HL-60/S4 treated with retinoic acid at 250 ng/mL for 4 days and 3 days (cell line): ENCODE measurements around the gene KLRC4.
"Not testable (repeated sequence)": the region's sequence is repeated elsewhere in the genome, so short reads cannot be mapped to it uniquely, and the experiment has no call there.

Source experiments
- in situ Hi-C: fragments of 300-500 bp; cut with MboI; formaldehyde crosslinking; loops from 2 replicates; pipeline ENCODE4 v1.7.0; 2022; ENCODE audit warnings: low sequenced_read_pairs

Gene KLRC4

DNA sequence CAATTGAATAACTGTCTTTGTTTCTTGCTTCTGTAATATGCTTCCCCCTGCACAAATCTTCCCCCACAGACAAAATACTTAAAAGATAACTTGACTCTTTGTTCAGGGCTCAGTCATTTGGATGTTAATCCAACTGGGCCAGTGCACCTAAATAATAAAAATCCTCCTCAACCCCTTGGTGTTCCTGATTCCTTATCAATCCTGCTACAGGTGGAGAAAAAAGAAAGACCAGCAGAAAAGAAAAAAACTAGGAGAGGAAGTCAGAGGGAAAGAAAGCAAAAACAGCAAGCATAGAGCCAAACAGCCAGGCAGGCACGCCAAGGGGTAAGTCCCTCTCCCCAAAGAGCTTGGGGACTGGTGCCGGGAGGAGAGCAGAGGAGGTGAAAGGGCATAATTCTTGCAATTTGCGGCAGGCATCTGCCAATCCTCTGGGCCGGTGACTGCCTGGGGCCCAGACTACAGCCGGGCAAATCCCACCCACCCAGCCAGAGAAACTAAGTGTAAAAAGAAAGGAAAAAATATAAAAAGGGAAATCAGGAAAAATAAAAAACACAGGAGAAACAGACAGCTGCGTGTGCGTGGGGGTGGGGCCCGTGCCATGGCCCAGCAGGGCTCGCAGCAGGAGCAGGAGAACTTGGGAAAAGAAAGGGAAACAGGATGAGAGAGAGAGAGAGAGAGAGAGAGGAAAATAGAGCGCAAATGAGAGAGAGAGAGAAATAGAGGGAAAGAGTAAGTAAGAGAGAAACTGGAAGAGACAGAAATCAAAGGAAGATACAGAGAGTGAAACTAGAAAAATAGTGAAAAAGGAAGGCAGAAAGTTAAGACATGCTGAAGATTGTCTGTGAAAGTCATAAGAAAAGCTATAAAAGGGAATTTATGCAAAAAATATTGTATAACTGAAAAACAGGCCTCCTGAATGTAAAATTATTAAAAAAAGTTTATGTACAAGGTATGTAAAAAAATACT lies 41.1 kb downstream of the KLRC4 start:
- in situ Hi-C loops: no loop called here

DNA sequence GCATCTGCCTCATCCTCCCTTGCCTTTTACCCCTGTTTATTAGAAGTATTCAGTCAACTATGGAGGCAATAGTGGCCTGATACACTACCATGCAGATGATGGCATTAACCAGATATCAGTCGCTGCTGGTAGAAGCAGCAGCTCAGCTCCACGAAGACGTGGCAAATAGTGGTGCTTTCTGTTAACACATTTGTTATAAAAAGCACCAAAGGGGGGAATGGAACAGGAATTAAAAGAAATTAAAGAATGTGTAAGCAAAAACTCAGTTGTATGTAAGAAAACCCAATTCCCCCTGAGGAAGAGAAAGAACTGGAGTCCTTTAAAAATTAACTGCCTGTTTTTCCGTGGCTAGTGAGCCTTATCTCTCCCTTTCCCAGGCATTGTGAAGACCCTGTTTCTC lies 41.8 kb downstream of the KLRC4 start:
- in situ Hi-C loops: not testable (repeated sequence)

DNA sequence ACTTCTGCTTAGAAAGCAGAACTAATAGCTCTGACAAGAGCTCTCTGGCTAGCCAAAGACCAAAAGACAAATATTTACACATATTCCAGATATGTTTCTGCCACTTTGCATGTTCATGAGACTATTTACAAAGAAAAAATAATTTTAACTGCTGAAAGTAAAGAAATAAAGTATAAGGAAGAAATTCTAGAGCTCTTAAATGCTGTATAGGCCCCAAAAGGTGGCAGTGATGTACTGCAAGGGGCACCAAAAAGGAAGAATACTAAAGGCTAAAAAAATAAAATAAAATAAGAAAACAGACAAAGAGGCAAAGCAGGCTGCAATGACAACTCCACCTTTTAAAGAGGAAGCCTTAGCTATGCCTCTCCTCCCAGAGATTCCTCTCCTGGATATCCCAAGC lies 42.7 kb downstream of the KLRC4 start:
- in situ Hi-C loops: no loop called here

DNA sequence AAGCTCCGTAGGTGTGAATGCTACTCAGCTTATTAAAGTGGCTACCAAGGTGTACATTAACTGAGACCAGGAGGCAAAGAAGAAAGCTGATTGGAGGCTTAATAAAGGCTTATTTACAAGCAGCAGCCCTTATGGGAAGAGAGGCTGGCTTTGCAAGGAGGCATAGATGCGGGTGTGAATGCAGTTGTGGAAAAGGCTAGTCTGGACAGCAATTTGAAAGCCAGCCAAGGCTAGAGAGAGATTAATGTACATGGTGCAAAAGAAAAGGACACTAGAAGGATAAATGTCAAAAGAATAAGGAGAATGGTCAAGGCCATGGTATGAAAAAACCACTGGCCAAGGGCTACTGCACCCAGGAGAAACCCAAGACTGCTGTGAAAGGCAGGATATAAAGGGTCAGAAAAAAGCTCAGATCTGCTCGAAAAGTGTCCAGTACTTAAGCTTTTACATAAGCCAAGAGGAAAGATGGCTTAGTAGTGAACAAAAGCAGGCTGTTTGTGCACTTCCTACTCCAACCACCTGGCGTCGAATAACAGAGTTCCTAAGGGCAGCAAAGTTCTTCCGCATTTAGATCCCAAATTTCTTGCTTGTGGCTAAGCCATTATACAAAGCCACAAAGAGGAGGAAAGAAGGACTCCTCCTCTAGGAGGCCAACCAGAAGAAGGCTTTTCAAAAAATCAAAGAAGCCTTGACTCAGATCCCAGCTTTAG lies 43.7 kb downstream of the KLRC4 start:
- in situ Hi-C loops: no loop called here

DNA sequence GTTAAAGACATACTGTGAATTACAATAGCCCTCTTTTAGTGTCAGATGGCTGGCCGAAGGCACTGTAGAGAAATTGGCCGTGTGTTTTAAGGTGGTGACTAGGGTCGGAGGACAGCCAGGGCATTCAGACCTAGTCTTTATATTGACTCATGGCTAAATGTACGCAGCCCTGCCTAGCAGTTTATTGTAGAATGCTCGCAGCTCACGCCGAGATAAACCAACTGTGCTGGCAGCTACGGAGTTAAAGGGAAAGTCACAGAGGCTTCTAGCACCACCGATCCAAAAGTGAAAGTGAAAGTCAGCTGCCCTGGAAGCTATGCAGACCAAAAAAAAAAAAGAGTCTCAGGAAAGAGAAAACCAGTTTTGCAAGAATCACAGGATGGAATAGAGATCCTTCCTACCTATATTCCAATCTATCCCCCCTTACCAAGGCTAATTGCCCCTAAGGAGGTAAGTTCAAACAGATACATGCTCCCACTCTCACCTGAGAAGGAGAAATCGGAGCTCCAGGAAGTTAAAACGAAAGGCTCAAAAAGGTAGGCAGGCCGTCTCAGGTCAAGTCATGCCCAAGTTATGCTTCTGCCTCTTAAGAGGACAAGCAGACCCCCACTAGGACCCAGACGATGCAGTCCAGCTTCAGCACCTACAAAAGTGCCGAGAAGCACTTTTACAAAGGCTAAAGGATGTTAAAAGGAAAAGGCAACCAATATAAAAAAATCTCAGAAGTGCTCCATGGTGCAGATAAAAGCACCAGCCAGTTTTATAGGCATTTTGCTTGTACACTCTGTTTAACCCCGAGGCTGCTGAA lies 44.5 kb downstream of the KLRC4 start:
- in situ Hi-C loops: no loop called here

DNA sequence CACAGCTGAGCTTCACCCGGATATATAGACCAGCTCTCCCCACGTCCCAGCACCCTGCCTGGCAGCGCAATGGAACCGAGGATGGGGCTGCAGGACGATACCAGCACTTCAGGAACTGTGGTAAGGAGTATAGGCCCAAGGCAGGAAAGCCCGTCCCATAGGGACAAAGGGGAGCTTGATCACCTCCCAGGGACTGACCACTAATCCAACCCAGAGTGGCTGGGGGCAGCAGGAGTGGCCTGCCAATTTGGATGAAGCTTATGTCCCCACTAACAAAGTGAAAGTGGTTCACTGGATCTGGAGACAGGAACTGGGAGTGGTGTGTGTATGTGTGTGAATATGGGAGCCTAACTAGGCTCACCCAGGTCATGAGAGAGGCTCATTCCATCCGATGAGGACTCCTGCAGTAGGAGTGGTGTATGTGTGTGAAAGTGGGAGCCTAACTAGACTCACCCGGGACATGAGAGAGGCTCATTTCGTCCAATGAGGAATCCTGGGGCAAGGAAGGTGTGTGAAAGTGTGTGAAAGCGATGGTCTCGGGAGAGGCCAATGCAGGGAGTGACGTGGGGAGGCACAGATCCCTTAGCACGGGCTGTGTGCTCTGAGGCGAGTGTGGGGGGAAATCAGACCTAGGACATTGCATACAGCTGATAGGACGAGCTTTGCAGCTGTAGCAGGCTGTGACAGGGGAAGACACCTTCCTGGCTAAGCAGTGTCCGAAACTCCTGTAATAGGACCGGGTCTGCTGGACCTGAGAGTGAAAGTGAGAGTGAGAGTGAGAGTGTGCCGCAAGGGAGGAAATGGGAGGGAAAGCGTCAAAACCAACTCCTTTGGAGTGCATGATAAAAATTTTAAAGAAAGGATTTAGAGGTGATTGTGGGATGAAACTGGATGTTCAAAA lies 45.4 kb downstream of the KLRC4 start:
- in situ Hi-C loops: no loop called here

DNA sequence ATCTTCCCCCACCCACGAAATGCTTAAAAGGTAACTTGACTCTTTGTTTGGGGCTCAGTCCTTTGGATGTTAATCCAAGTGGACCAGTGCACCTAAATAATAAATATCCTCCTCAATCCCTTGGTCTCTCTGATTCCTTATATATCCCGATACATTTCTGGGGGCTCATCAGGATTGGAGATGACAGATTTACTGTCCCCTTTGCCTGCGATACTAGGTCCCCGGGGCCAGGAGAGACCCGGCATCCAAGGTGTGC lies 46.0 kb downstream of the KLRC4 start:
- in situ Hi-C loops: no loop called here

DNA sequence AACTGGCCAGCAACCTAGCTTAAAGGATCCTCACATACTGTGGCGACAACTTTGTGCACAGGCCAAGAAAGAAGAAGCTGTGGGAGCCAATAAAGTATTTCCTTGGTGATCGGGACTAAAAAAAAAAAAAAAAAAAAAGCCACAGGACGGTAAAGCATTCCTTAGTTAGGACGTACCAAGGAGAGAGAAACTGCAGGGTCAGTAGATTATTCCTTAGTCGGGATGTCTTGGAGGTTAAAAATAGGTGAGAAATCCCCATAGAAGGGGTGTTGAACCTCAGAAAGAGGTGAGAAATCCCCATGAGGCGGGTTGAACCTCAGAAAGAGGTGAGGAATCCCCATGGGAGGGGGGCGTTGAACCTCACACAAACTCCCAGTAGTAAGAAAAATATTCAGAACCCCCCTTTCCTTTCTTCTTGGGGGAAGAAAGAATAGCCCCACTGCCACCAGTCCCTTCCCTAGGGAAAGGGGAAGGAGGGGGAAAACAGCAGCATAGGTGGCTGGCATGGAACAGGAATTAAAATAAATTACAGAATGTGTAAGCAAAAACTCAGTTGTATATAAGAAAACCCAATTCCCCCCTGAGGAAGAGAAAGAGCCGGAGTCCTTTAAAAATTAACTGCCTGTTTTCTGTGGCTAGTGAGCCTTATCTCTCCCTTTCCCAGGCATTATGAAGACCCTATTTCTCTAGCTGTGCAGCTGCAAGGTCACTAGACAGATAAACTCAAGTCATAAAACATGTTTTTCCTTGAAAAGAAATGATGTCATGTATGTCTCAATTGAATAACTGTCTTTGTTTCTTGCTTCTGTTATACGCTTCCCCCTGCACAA lies 46.5 kb downstream of the KLRC4 start:
- in situ Hi-C loops: no loop called here

DNA sequence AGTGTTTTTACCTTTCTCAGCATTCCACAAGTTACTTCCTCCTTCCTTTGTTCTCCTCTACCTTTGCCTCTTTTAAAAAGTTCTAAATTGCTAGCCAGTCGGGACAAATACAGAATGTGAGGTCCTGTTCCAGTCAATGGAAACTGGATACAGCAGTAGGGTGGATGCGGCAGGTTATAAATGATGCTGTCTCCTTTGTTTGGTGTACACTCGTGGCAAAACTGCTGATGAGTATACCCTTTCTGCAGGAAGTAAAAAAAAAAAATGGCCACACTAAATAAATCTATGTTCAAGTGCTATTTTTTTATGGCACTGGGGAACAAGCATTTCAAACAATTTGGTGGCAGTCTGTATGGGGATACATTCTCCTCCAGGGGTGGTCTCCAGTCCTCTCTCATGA lies 47.2 kb downstream of the KLRC4 start:
- in situ Hi-C loops: no loop called here

DNA sequence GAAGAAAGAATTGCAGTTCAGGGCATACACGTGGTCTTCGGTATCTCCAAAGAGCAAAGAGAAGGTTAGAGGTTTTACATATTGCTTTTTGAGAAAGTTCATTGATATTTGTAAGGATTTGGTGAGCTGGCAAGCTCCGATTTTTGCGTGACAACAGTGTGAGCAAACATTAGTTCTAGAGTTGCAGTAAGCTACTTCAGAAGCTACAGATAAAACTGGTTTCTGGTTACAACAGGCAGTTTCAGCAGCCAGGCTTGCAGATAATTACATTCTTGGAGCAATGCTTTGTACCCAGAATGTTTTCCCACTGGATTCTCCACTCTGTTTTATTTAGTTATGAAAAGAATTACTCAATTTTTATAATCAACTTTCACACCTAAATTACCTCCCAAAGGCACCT lies 47.9 kb downstream of the KLRC4 start:
- in situ Hi-C loops: no loop called here

DNA sequence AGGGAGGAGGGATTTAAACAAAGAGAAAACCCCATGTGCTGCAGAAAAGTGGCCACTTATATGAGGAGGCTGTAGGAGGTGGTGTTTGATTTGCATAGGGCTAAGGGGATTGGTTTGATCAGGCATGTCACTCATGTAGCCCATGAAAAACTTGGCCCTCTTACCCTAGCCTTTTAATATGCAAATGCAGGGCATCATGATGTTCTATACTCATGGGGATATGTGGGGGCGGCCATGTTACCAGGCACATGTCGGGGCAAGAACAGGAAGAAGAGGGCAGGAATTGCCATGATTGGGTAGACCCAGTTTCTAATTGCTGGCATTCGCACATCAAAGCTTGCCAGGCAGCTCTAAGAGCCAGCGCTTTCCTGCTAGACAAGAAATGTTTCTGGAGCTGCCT lies 48.5 kb downstream of the KLRC4 start:
- in situ Hi-C loops: no loop called here

DNA sequence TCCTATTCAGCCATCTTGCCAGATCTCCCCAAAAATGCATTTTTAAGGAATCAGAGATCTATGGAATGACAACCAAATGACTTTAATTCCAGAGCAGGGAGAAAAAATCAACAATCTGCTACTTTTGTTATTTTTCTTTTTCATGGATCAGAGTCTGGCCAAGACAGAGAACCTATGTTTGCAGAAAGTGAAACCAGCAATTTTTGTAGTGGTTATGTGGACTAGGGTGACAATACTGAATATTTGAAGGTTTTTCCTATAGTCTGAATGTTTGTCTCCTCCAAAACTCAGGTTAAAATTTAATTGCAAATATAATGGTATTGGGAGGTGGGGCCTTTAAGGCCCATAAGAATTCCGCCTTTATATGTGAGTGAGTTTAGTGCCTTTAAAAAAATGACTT lies 50.6 kb downstream of the KLRC4 start:
- in situ Hi-C loops: no loop called here

DNA sequence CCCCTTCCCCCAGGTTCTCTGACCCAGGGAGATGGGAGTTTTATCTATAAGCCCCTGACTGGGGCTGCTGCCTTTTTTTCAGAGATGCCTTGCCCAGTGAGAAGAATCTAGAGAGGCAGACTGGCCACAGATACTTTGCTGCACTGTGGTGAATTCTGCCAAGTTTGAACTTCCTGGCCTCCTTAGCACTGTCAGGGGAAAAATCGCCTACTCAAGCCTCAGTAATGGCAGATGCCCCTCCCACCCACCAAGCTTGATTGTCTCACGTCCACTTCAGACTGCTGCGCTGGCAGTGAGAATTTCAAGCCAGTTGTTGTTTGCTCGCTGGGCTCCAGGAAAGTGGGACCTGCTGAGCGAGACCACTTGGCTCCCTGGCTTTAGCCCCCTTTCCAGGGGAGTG lies 51.4 kb downstream of the KLRC4 start:
- in situ Hi-C loops: no loop called here
